Keratinocyte (primary cell): ENCODE measurements around the gene PTPRB. TPM values are rescaled to one million over a fixed set of nuclear protein-coding genes. Genes with fewer than 3 reads are reported as not detected.

Experiments
- DNase-seq: peaks from one replicate; pipeline ENCODE4 v3.0.0-alpha.2; 2011; ENCODE audit warnings: low read depth, missing footprints, low spot score
- FAIRE-seq: peaks from 2 replicates; lab custom pipeline; 2011; peaks lifted over from hg19 to GRCh38; lab: Jason Lieb, UNC
- H2AFZ ChIP-seq: 2 replicates; pipeline ENCODE4 v1.6.0; 2012; ENCODE audit warnings: low read length, control low read depth, inconsistent platforms; ENCODE audit not compliant: control insufficient read depth
- H3K27ac ChIP-seq: 2 replicates; pipeline ENCODE4 v1.5.1; 2011; ENCODE audit warnings: low read length; ENCODE audit not compliant: control insufficient read depth, insufficient read depth
- H3K27me3 ChIP-seq: 3 replicates; pipeline ENCODE4 v1.6.0; 2011; ENCODE audit warnings: low read length; ENCODE audit not compliant: control insufficient read depth, insufficient read depth; ENCODE audit errors: extremely low read depth
- H3K36me3 ChIP-seq, 2 experiments: 2 replicates in 1 of 2; 3 replicates in 1 of 2; pipeline ENCODE4 v1.5.1; 2011; ENCODE audit warnings: low read length in 2 of 2, mild to moderate bottlenecking in 1 of 2; ENCODE audit not compliant: control insufficient read depth in 2 of 2, insufficient read depth in 2 of 2; ENCODE audit errors: extremely low read depth in 1 of 2
- H3K4me1 ChIP-seq: 3 replicates; pipeline ENCODE4 v1.5.1; 2011; ENCODE audit warnings: low read length; ENCODE audit not compliant: control insufficient read depth, insufficient read depth; ENCODE audit errors: extremely low read depth
- H3K4me2 ChIP-seq: 3 replicates; pipeline ENCODE4 v1.6.0; 2011; ENCODE audit warnings: low read depth, low read length; ENCODE audit not compliant: control insufficient read depth, insufficient read depth; ENCODE audit errors: extremely low read depth
- H3K4me3 ChIP-seq, 3 experiments: fragments of 200-600 bp in 1 of 3; sonication (generic) in 1 of 3; 2 replicates in 2 of 3; 3 replicates in 1 of 3; pipeline ENCODE4 v1.5.1; 2011 to 2016; ENCODE audit warnings: low read length in 3 of 3, mild to moderate bottlenecking in 3 of 3, control low read depth in 2 of 3, inconsistent platforms in 1 of 3, low read depth in 1 of 3, mixed read lengths in 1 of 3, mixed run types in 1 of 3, moderate library complexity in 1 of 3; ENCODE audit not compliant: control insufficient read depth in 2 of 3, insufficient read depth in 2 of 3; ENCODE audit errors: extremely low read depth in 1 of 3
- H3K79me2 ChIP-seq: 2 replicates; pipeline ENCODE4 v1.6.0; 2012; ENCODE audit warnings: low read length; ENCODE audit not compliant: control insufficient read depth, insufficient read depth
- H3K9ac ChIP-seq: 3 replicates; pipeline ENCODE4 v1.6.0; 2011; ENCODE audit warnings: low read length; ENCODE audit not compliant: control insufficient read depth, insufficient read depth; ENCODE audit errors: extremely low read depth
- H3K9me1 ChIP-seq: 3 replicates; pipeline ENCODE4 v1.6.0; 2011; ENCODE audit warnings: low read length; ENCODE audit not compliant: control insufficient read depth, insufficient read depth; ENCODE audit errors: extremely low read depth
- H3K9me3 ChIP-seq: 2 replicates; pipeline ENCODE4 v1.5.1; 2012; ENCODE audit warnings: low read depth, low read length; ENCODE audit not compliant: control insufficient read depth
- H4K20me1 ChIP-seq: 3 replicates; pipeline ENCODE4 v1.6.0; 2011; ENCODE audit warnings: low read length; ENCODE audit not compliant: control insufficient read depth, insufficient read depth; ENCODE audit errors: extremely low read depth
- CTCF ChIP-seq, 3 experiments: IDR thresholded peaks in 1 of 3; conservative IDR thresholded peaks in 1 of 3; optimal IDR thresholded peaks in 1 of 3; 2 replicates in 2 of 3; 3 replicates in 1 of 3; pipeline versions ENCODE3 to v1.5.1; 2011; ENCODE audit warnings: low read length in 3 of 3, mild to moderate bottlenecking in 3 of 3, moderate library complexity in 2 of 3, control low read depth in 1 of 3, inconsistent platforms in 1 of 3; ENCODE audit not compliant: insufficient read depth in 2 of 3; ENCODE audit errors: extremely low read depth in 1 of 3
- EZH2 ChIP-seq: IDR thresholded peaks from one replicate; pipeline ENCODE4 v1.6.1; 2012; ENCODE audit warnings: inconsistent platforms, mild to moderate bottlenecking, low read length, moderate library complexity
- dilution Hi-C: fragments of 300-500 bp; cut with MboI; formaldehyde crosslinking; loops from one replicate; pipeline ENCODE4 v1.7.0; 2020; ENCODE audit warnings: low sequenced_read_pairs; ENCODE audit not compliant: extremely low pct_ligation_motif_present
- polyA plus RNA-seq, 5 experiments: library from polyadenylated mRNA; depleted of rRNA in 3 of 5; stranded (reverse) in 3 of 5; stranded (forward) in 1 of 5; unstranded in 1 of 5; fragments of >200 nt; gene quantifications; 1 replicate in 1 of 5; 2 replicates in 3 of 5; 3 replicates in 1 of 5; pipeline versions ENCODE4 v1.2.1 to v1.2.3, GENCODE V29; 2011 to 2012; ENCODE audit warnings: missing spikeins in 2 of 5, low read depth in 1 of 5, low replicate concordance in 1 of 5

The PTPRB gene
- polyA plus RNA-seq, 1 donor (not counting 4 experiments of a cell fraction or from before 2014, with no cell fraction given), result 0.46 TPM

GRCh38 chr12:70482764-70483163 is 154.5 kb downstream of the PTPRB start:
- TF ChIP-seq CTCF (optimal IDR thresholded peaks at IDR 0.05 in 1 of 3, IDR thresholded peaks at IDR 0.05 in 1 of 3, conservative IDR thresholded peaks at IDR 0.05 in 1 of 3; ENCODE audit: extremely low read depth in 1 of 3, insufficient read depth in 2 of 3, low read length in 3 of 3) (no peak), EZH2 (no peak)
- no peaks in the 10 kb centered on the region for H3K79me2 ChIP-seq
- no peak overlapping the region for H2AFZ ChIP-seq
- H4K20me1 ChIP-seq, result no peaks in the 10 kb centered on the region
- peaks cover 2% of the 10 kb centered on the region for H3K4me1 ChIP-seq
- H3K9ac ChIP-seq, result no peak overlapping the region
- H3K4me2 ChIP-seq, result no peak overlapping the region
- FAIRE-seq, result no peak
- no peak overlapping the region for H3K27ac ChIP-seq
- no peak overlapping the region for H3K4me3 ChIP-seq
- H3K9me1 ChIP-seq, result no peaks in the 10 kb centered on the region
- H3K27me3 ChIP-seq, result no peaks in the 10 kb centered on the region
- no peaks in the 10 kb centered on the region for H3K9me3 ChIP-seq
- dilution Hi-C loops, result no loop called here
- H3K36me3 ChIP-seq, result no peaks in the 10 kb centered on the region
- no peak for DNase-seq

GRCh38 chr12:70469221-70469820 is 167.9 kb downstream of the PTPRB start:
- H4K20me1 ChIP-seq, result no peaks in the 10 kb centered on the region
- FAIRE-seq (no peak), DNase-seq (no peak)
- no peak overlapping the region for H3K9ac ChIP-seq
- TF ChIP-seq EZH2 (no peak), CTCF (optimal IDR thresholded peaks at IDR 0.05 in 1 of 3, IDR thresholded peaks at IDR 0.05 in 1 of 3, conservative IDR thresholded peaks at IDR 0.05 in 1 of 3; ENCODE audit: extremely low read depth in 1 of 3, insufficient read depth in 2 of 3, low read length in 3 of 3) (no peak)
- no peak overlapping the region for H3K4me2 ChIP-seq
- no peaks in the 10 kb centered on the region for H3K27me3 ChIP-seq
- H3K9me3 ChIP-seq, result no peaks in the 10 kb centered on the region
- H3K79me2 ChIP-seq, result no peaks in the 10 kb centered on the region
- no peak overlapping the region for H3K27ac ChIP-seq
- dilution Hi-C loops, result no loop called here
- H3K4me3 ChIP-seq, result no peak overlapping the region
- no peak overlapping the region for H2AFZ ChIP-seq
- H3K9me1 ChIP-seq, result no peaks in the 10 kb centered on the region
- no peaks in the 10 kb centered on the region for H3K4me1 ChIP-seq
- no peaks in the 10 kb centered on the region for H3K36me3 ChIP-seq
